Measurements from ENCODE around the gene FBXL7. TPM values are rescaled to one million over a fixed set of nuclear protein-coding genes. Genes with fewer than 3 reads are reported as not detected.

The FBXL7 gene
- total and polyA plus RNA-seq, 8 donors, result 0.35 to 2.4 (median 1.2) TPM

- no peaks in the 10 kb centered on the region for H3K36me3 ChIP-seq
- no peak for DNase-seq
- TF ChIP-seq CTCF (IDR thresholded peaks at IDR 0.05), result no peak
- WGBS, 2 donors, result 47% methylated on average over 2 of the region's 2 CpGs
- H3K4me3 ChIP-seq, result no peak overlapping the region
- H3K9me3 ChIP-seq, result no peaks in the 10 kb centered on the region
- no peak for ATAC-seq
- no peaks in the 10 kb centered on the region for H3K4me1 ChIP-seq
- H3K27me3 ChIP-seq, result no peaks in the 10 kb centered on the region
- intact Hi-C loops (cut with DNase I), result no loop called here
- no peak for FAIRE-seq
- no peak overlapping the region for H3K27ac ChIP-seq
Observed at GRCh38 chr5:15796096-15796495, 296.1 kb downstream of the FBXL7 start.

DNA sequence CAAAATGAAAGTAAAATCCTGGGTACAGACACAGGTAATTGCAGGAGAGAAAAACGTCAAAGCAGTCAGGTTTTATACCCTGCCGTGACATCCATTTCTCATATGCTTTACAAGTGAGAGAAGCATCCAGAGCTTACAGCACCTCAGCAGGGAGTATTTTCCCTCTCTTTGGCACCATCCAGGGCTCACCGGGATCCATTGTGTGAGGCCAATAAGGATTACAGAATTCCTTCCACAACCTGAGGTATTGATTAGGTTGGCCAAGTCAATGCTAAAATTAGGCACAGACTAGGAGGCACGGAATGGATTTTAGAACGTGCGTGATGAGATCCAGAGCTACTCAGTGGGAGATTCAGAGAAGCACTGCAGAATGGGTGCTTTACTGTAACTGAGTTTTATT is 296.6 kb downstream of the FBXL7 start:
- no peak overlapping the region for H3K27ac ChIP-seq
- FAIRE-seq (no peak), ATAC-seq (no peak), DNase-seq (no peak)
- no peaks in the 10 kb centered on the region for H3K9me3 ChIP-seq
- no peak for TF ChIP-seq CTCF (IDR thresholded peaks at IDR 0.05)
- H3K36me3 ChIP-seq, result no peaks in the 10 kb centered on the region
- WGBS, 2 donors, result 61 to 70% methylated on average over 6 of the region's 6 CpGs
- H3K4me1 ChIP-seq, result no peaks in the 10 kb centered on the region
- intact Hi-C loops (cut with DNase I), result no loop called here
- H3K27me3 ChIP-seq, result no peaks in the 10 kb centered on the region
- no peak overlapping the region for H3K4me3 ChIP-seq

DNA sequence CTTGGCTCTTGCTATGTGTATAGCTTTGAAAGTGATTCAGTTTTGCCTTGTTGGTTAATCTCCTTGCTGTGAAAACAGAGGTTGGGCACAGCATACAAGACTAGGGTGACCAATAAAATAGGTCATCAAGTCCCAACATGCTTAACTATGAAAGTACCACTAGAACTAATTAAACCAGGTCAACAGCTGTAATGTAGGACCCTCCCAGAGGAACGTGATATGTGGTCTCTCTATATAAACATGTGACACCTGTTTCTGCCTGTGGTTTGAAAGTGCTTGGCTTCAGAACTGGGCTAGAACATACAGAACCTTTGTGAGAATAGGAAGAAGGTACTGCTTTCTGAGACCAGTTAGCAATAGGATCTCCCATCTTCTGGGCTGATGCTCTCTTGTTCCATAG is 297.1 kb downstream of the FBXL7 start:
- intact Hi-C loops (cut with DNase I), result no loop called here
- ATAC-seq (no peak), FAIRE-seq (no peak), DNase-seq (no peak)
- Histone ChIP-seq H3K4me3 (no peak overlapping the region), H3K27me3 (no peaks in the 10 kb centered on the region), H3K9me3 (no peaks in the 10 kb centered on the region), H3K36me3 (no peaks in the 10 kb centered on the region), H3K27ac (no peak overlapping the region), H3K4me1 (no peaks in the 10 kb centered on the region)
- TF ChIP-seq CTCF (IDR thresholded peaks at IDR 0.05), result no peak
- 39 to 44% methylated on average over 1 of the region's 1 CpG for WGBS, 2 donors

- FAIRE-seq, result no peak
- H3K9me3 ChIP-seq, result no peaks in the 10 kb centered on the region
- no peaks in the 10 kb centered on the region for H3K36me3 ChIP-seq
- no peak overlapping the region for H3K4me3 ChIP-seq
- no peak for TF ChIP-seq CTCF (IDR thresholded peaks at IDR 0.05)
- ATAC-seq, result no peak
- intact Hi-C loops (cut with DNase I), result no loop called here
- no peak for DNase-seq
- no peak overlapping the region for H3K27ac ChIP-seq
- no peaks in the 10 kb centered on the region for H3K4me1 ChIP-seq
- H3K27me3 ChIP-seq, result no peaks in the 10 kb centered on the region
- WGBS, 2 donors, result 21 to 30% methylated on average over 3 of the region's 3 CpGs
Observed at GRCh38 chr5:15798006-15798405, 298.0 kb downstream of the FBXL7 start.

- Histone ChIP-seq H3K27me3 (no peaks in the 10 kb centered on the region), H3K4me1 (no peaks in the 10 kb centered on the region), H3K27ac (no peak overlapping the region), H3K36me3 (no peaks in the 10 kb centered on the region), H3K9me3 (no peaks in the 10 kb centered on the region), H3K4me3 (no peak overlapping the region)
- intact Hi-C loops (cut with DNase I), result no loop called here
- 61 to 77% methylated on average over 1 of the region's 1 CpG for WGBS, 2 donors
- ATAC-seq (no peak), DNase-seq (no peak), FAIRE-seq (no peak)
- TF ChIP-seq CTCF (IDR thresholded peaks at IDR 0.05), result no peak
Observed at GRCh38 chr5:15799014-15799413, 299.0 kb downstream of the FBXL7 start.
